ENCODE measurements around the gene MAGEB3.
A peak's percentile ranks its signal among the peaks of the same experiment; 100 is the strongest.
"Not testable (repeated sequence)": the region's sequence is repeated elsewhere in the genome, so short reads cannot be mapped to it uniquely, and the experiment has no call there.

Gene MAGEB3, protein sequence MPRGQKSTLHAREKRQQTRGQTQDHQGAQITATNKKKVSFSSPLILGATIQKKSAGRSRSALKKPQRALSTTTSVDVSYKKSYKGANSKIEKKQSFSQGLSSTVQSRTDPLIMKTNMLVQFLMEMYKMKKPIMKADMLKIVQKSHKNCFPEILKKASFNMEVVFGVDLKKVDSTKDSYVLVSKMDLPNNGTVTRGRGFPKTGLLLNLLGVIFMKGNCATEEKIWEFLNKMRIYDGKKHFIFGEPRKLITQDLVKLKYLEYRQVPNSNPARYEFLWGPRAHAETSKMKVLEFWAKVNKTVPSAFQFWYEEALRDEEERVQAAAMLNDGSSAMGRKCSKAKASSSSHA

DNA sequence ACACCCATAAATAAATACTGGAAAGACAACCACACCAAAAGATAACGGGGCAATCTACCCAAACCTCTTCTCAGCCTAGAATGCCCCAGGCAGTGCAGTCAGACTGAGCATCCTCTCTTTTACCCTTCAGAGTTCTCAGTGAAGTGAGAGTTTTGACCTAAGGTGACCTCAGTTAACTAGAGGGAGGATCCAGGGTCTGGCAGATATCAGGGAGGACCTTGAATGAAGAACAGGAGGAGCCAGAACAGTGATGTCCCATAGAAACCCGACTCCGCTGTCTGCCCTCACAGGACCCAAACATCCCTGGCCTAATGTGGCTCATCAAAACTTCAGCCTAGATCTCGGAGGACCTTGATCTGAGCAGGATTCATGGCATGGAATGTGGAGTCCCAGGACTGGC, at the start of gene MAGEB3:
Gene MAGEB3, plus strand, starts transcription at position 263 of the 400 bp plus-strand sequence. CDS start 5,268 bp downstream, outside the sequence.
- no peak for DNase-seq (ENCODE audit: low spot score)
- in situ Hi-C loops (cut with MboI; ENCODE audit: low sequenced_read_pairs, unreplicated experiment) = no loop called here
- no peak for TF ChIP-seq CTCF (IDR thresholded peaks at IDR 0.05; ENCODE audit: borderline replicate concordance, control extremely low read depth, extremely low read depth, insufficient read depth, missing control alignments)

- DNase-seq (ENCODE audit: low spot score) = peak; percentile 8
- no peak for TF ChIP-seq CTCF (IDR thresholded peaks at IDR 0.05; ENCODE audit: borderline replicate concordance, control extremely low read depth, extremely low read depth, insufficient read depth, missing control alignments)
- in situ Hi-C loops (cut with MboI; ENCODE audit: low sequenced_read_pairs, unreplicated experiment) = no loop called here
These were observed 49.1 kb upstream of the MAGEB3 start for GRCh38 chrX:30181353-30181752.

DNA sequence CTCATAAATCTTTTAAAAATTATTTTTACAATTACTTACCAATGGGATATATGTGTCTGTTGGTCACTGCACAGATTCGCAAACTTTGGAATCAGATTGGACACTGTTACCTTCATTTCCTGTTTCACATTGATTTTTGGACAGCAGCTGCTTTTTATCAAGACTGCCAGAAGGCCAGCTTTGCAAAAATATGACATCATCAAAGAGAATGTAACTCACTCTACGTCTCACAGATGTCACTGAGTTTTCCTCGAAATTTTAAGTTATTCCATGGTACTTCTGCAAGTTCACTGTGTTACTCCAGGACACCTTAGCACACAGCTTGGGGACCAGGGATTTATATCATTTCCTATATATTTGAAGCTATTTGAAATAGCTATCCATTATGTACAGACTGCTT, 46.9 kb upstream of the MAGEB3 start:
- TF ChIP-seq CTCF (IDR thresholded peaks at IDR 0.05; ENCODE audit: borderline replicate concordance, control extremely low read depth, extremely low read depth, insufficient read depth, missing control alignments) = no peak
- in situ Hi-C loops (cut with MboI; ENCODE audit: low sequenced_read_pairs, unreplicated experiment) = no loop called here
- no peak for DNase-seq (ENCODE audit: low spot score)

- in situ Hi-C loops (cut with MboI; ENCODE audit: low sequenced_read_pairs, unreplicated experiment) = no loop called here
- no peak for TF ChIP-seq CTCF (IDR thresholded peaks at IDR 0.05; ENCODE audit: borderline replicate concordance, control extremely low read depth, extremely low read depth, insufficient read depth, missing control alignments)
These were observed 40.0 kb upstream of the MAGEB3 start for GRCh38 chrX:30190426-30190825.

GRCh38 chrX:30193910-30194309, 36.5 kb upstream of the MAGEB3 start:
- in situ Hi-C loops (cut with MboI; ENCODE audit: low sequenced_read_pairs, unreplicated experiment); DNase-seq (ENCODE audit: low spot score): not testable (repeated sequence)

More at GRCh38 chrX:30190426-30190825, 40.0 kb upstream of the MAGEB3 start:
- DNase-seq (ENCODE audit: low spot score) = no peak

DNA sequence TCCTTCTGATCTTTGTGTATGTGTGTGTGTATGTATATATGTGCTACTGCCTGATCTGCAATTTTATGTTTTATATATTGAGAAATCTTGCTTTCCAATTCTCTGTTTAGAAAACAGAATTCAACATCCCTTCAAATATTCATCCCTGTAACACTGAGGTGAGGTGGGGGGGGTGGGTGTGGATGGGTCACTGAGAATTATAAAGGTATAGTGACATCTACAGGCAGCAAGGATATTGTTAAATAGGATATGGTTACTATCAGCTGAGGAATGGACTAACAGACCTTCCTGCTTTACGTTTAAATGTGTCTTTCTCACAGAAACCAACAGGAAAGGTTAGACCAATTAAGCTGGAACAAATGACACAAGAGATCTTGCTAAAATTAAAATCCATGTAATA, 34.1 kb upstream of the MAGEB3 start:
- in situ Hi-C loops (cut with MboI; ENCODE audit: low sequenced_read_pairs, unreplicated experiment) = no loop called here
- DNase-seq (ENCODE audit: low spot score) = no peak
- no peak for TF ChIP-seq CTCF (IDR thresholded peaks at IDR 0.05; ENCODE audit: borderline replicate concordance, control extremely low read depth, extremely low read depth, insufficient read depth, missing control alignments)

DNA sequence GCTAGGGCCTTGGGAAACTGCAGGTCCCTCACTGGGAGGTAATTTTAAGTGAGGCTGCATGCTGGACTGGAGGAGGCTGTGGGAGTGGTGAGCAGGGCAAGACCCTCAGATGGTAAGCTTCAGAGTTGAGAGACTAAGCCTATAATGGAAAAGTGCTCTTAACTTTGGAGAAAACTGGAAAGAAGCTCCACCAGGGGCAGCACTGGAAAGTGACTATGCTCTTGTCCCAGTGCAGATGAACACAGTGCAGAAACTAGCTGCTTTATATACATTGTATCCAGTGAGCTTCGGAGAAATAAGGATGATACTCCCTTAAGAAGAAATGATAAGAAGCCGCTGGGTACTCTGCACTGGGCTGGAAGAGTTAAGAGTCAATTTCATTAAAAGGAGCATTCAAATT, 18.3 kb upstream of the MAGEB3 start:
- DNase-seq (ENCODE audit: low spot score) = no peak
- TF ChIP-seq CTCF (IDR thresholded peaks at IDR 0.05; ENCODE audit: borderline replicate concordance, control extremely low read depth, extremely low read depth, insufficient read depth, missing control alignments) = no peak
- in situ Hi-C loops (cut with MboI; ENCODE audit: low sequenced_read_pairs, unreplicated experiment) = no loop called here

Data from GM13976 (cell line).